Measurements from ENCODE around the gene ZRANB3. TPM values are rescaled to one million over a fixed set of nuclear protein-coding genes. Genes with fewer than 3 reads are reported as not detected.
"Not testable (repeated sequence)": the region's sequence is repeated elsewhere in the genome, so short reads cannot be mapped to it uniquely, and the experiment has no call there.

Gene ZRANB3
- total RNA-seq, 1 experiment from 2014 or later = 10.4 TPM

DNA sequence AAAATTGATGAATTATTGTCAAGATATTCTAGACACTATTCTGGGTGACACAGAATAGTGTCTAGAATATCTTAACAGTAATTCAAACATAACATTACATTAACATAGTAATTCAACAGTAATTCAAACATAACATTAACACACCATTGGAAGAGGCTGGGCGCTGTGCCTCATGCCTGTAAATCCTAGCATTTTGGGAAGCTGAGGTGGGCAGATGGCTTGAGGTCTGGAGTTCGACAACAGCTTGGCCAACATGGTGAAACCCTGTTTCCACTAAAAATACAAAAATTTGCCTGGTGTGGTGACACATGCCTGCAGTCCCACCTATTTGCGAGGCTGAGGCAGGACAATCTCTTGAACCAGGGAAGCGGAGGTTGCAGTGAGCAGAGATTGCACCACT, 195.8 kb downstream of the ZRANB3 start:
- H3K4me3 ChIP-seq (ENCODE audit: insufficient read depth, low read depth, low read length) = no peak overlapping the region
- H3K36me3 ChIP-seq (replicated peaks; ENCODE audit: control insufficient read depth, insufficient read depth, low read length) = no peaks in the 10 kb centered on the region
- H3K27me3 ChIP-seq (ENCODE audit: control insufficient read depth, insufficient read depth, low read length) = no peaks in the 10 kb centered on the region
- DNase-seq = no peak

DNA sequence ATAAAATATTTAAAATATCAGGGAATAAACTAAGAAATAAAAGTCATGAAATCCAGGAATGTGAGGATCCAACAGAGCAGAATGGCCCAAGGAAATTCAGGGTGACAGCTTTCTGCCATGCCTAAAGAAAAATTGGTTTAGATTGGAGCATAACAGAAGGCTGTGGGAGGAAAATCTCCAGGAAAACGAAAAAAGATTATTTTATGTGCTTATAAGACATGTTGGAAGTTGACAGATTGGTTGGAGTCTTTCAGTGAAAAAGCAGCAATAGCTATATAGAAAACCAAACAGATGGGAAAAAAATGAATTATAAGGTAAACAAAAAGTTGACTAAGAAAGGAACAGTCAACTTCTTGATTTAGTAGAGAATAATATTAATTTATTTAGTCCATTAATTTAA, 203.9 kb downstream of the ZRANB3 start:
- Histone ChIP-seq H3K27me3 (ENCODE audit: control insufficient read depth, insufficient read depth, low read length) (no peaks in the 10 kb centered on the region), H3K4me3 (ENCODE audit: insufficient read depth, low read depth, low read length) (no peak overlapping the region), H3K36me3 (replicated peaks; ENCODE audit: control insufficient read depth, insufficient read depth, low read length) (no peaks in the 10 kb centered on the region)
- DNase-seq = no peak

DNA sequence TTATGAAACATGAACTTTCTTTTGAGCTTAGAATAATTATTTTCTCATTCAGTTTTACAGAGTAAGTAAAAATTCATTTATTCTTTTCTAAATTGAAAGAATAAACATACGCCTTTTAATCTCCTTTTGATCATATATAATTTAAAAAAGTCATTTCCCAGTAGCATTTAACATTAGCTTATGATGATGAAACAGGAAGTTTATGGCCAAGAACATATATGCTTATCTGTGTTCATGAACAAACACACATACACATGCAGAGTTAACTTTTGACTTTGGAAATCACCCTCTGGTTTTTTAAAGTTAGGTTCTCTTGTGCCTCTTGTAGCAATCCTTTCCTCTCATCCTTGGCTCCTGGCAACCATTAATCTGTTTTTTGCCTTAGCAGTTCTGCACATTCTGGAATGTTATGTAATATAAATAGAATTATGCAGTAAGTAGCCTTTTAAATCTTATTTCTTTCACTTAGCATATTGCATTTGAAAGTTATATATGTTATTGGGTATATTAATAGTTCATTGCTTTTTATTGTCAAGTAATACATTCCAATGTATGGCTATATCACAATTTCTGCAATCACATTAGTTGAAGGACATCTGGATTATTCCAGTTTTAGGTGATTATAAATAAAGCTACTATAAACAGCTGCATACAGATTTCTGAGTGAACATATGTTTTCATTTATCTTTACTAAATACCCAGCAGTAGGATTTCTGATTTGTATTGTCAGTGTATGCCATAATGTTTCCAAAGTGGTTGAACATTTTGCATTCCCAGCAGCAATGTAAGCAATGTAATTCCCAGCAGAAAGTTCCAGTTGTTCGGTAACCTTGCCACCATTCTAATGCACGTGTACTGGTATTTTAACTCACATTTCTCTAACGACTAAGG, 210.3 kb downstream of the ZRANB3 start:
- no peaks in the 10 kb centered on the region for H3K27me3 ChIP-seq (ENCODE audit: control insufficient read depth, insufficient read depth, low read length)
- no peak overlapping the region for H3K4me3 ChIP-seq (ENCODE audit: insufficient read depth, low read depth, low read length)
- no peak for DNase-seq
- no peaks in the 10 kb centered on the region for H3K36me3 ChIP-seq (replicated peaks; ENCODE audit: control insufficient read depth, insufficient read depth, low read length)

DNA sequence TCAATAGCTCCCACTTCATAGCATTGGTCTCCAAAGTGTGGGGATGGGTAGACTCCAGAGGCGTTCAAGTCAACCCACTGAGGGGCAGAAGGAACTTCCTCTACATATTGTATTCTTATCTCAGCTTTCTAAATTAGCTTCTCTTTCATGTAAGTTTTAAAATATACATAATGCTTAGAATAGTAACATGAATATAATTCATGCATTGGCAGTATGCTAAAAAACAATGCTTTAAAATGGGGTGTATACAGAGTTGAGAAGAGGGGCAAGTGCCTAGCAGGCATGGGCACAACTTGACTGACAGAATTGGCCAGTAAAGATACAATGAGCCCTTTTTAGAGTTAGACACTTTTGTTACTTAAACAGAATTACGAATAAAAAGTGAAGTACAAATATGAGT, 212.2 kb downstream of the ZRANB3 start:
- Histone ChIP-seq H3K27me3 (ENCODE audit: control insufficient read depth, insufficient read depth, low read length) (no peaks in the 10 kb centered on the region), H3K36me3 (replicated peaks; ENCODE audit: control insufficient read depth, insufficient read depth, low read length) (no peaks in the 10 kb centered on the region), H3K4me3 (ENCODE audit: insufficient read depth, low read depth, low read length) (no peak overlapping the region)
- DNase-seq = no peak

DNA sequence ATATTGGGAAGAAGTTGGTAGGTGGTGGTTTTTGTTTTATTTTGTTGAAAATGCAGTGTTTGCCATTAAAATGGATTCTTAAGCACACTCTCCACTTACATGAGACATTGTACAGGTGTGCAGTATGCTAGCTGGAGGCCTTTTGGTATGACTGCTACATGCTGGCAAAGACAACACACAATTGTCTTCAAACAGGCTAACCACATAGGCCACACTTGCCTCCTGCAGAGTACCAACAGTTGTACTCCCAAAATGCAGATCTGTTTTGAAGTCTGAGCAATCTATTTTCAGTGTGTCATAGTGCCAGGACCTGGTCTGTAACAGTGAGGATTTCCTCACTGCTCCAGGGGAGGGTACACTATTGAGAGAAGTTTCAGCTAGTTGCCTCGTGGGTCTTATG, 213.6 kb downstream of the ZRANB3 start:
- no peak for DNase-seq
- no peaks in the 10 kb centered on the region for H3K27me3 ChIP-seq (ENCODE audit: control insufficient read depth, insufficient read depth, low read length)
- H3K4me3 ChIP-seq (ENCODE audit: insufficient read depth, low read depth, low read length) = no peak overlapping the region
- no peaks in the 10 kb centered on the region for H3K36me3 ChIP-seq (replicated peaks; ENCODE audit: control insufficient read depth, insufficient read depth, low read length)

DNA sequence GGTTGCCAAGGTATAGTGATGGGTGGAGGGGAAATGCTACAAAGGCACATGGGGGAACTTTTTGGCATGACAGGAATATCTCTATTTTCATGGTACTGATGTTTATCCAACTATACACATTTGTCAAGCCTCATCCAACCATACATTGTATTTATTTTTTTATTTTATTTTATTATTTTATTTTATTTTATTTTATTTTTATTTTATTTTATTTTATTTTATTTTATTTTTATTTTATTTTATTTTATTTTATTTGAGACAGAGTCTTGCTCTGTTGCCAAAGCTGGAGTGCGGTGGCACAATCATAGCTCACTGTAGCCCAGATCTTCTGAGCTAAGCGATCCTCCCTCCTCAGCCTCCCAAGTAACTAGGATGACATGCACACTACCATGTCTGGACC, 219.1 kb downstream of the ZRANB3 start:
- Histone ChIP-seq H3K27me3 (ENCODE audit: control insufficient read depth, insufficient read depth, low read length) (no peaks in the 10 kb centered on the region), H3K4me3 (ENCODE audit: insufficient read depth, low read depth, low read length) (no peak overlapping the region), H3K36me3 (replicated peaks; ENCODE audit: control insufficient read depth, insufficient read depth, low read length) (no peaks in the 10 kb centered on the region)
- no peak for DNase-seq

DNA sequence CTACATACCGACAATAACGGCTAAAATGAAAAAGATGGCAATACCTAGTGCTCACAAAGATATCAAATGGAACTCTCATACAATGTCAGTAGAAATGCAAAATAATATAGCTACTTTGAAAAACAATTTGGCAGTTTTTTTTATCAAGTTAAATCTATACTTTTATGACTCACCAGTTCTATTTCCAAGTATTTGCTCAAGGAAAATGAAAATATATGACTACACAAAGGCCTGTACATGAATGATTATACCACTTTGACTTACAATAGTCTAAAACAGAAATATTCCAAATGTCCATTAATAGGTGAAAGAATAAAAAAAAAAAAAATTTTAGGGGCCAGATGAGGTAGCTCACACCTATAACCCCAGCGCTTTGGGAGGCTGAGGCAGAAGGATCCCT, 219.8 kb downstream of the ZRANB3 start:
- DNase-seq = no peak
- no peaks in the 10 kb centered on the region for H3K27me3 ChIP-seq (ENCODE audit: control insufficient read depth, insufficient read depth, low read length)
- H3K4me3 ChIP-seq (ENCODE audit: insufficient read depth, low read depth, low read length) = no peak overlapping the region
- no peaks in the 10 kb centered on the region for H3K36me3 ChIP-seq (replicated peaks; ENCODE audit: control insufficient read depth, insufficient read depth, low read length)

DNA sequence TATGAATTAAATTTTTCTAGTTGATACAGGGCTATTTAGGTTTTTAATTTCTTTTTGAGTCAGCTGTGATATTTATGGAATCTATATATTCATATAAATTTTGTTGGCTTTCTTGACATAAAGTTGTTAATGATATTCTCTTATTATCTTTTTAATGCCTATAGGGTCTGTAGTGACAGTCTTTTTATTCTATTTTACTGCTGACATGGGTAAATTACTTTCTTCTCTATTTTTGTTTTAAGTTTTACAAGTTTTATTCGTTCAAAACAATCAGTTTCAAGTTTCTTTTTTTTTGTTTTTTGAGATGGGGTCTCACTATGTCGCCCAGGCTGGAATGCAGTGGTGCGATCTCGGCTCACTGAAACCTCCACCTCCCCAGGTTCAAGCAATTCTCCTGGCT, 226.3 kb downstream of the ZRANB3 start:
- Histone ChIP-seq H3K4me3 (ENCODE audit: insufficient read depth, low read depth, low read length) (no peak overlapping the region), H3K36me3 (replicated peaks; ENCODE audit: control insufficient read depth, insufficient read depth, low read length) (no peaks in the 10 kb centered on the region), H3K27me3 (ENCODE audit: control insufficient read depth, insufficient read depth, low read length) (no peaks in the 10 kb centered on the region)
- DNase-seq = no peak

DNA sequence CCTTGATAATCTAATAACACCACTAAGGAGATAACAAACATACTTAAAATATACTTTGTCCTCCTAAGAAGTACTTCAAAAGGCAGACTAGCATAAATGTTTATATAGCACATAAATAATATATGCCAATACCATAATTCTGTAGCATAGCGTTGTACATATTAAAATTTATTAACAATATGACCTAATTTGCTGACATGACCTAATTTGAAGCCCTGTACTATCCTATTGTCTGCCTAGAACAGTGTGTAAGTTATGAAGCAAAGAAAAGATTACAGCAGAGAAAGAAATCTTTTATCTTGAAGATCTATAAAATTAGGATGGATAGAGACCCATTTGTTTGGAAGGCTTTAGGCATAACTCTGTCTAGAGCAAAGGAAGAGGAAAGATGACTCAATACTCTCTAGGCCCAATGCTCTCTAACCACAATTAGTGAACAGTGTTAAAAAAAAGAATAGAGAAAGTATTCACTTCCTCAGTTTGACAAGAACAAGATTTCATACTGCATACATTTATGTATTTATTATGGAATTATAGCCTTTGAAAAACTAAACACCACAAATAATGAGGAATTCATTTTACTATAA, 231.3 kb downstream of the ZRANB3 start:
- Histone ChIP-seq H3K4me3 (ENCODE audit: insufficient read depth, low read depth, low read length) (no peak overlapping the region), H3K27me3 (ENCODE audit: control insufficient read depth, insufficient read depth, low read length) (no peaks in the 10 kb centered on the region), H3K36me3 (replicated peaks; ENCODE audit: control insufficient read depth, insufficient read depth, low read length) (peaks cover 2% of the 10 kb centered on the region; the same call in 1 of the 2 replicates)
- DNase-seq = no peak

DNA sequence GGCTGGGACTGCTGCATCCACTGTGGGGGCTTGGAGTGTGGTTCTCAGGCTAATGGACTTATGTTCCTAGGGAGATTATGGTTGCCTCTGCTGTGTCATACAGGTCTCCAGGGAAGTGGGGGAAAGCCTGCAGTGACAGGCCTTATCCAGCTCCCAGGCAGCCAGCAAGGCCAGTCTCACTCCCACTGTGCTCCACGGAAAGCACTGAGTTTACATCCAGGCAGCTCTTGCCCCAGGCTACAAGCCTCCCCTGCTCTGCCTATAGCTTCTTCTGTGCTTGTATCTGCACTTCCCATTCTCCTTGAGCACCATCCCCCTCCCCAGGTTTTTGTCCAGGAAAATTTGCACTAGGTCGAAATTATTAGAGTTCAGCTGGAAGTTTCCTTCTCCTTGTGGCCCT, 231.9 kb downstream of the ZRANB3 start:
- H3K36me3 ChIP-seq (replicated peaks; ENCODE audit: control insufficient read depth, insufficient read depth, low read length) = peaks cover 2% of the 10 kb centered on the region; the same call in 1 of the 2 replicates
- no peak for DNase-seq
- no peak overlapping the region for H3K4me3 ChIP-seq (ENCODE audit: insufficient read depth, low read depth, low read length)
- no peaks in the 10 kb centered on the region for H3K27me3 ChIP-seq (ENCODE audit: control insufficient read depth, insufficient read depth, low read length)

DNA sequence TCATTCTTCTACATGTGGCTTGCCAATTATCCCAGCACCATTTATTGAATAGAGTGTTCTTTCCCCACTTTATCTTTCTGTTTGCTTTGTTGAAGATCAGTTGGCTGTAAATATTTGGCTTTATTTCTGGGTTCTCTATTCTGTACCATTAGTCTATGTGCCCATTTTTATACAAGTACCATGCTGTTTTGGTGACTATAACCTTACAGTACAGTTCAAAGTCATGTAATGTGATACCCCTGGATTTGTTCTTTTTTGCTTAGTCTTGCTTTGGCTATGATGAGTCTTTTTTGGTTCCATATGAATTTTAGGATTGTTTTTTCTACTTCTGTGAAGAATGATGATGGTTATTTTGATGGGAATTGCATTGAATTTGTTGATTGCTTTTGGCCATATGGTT, 243.9 kb downstream of the ZRANB3 start:
- not testable (repeated sequence) for H3K4me3 ChIP-seq (ENCODE audit: insufficient read depth, low read depth, low read length); DNase-seq; H3K27me3 ChIP-seq (ENCODE audit: control insufficient read depth, insufficient read depth, low read length); H3K36me3 ChIP-seq (replicated peaks; ENCODE audit: control insufficient read depth, insufficient read depth, low read length)

DNA sequence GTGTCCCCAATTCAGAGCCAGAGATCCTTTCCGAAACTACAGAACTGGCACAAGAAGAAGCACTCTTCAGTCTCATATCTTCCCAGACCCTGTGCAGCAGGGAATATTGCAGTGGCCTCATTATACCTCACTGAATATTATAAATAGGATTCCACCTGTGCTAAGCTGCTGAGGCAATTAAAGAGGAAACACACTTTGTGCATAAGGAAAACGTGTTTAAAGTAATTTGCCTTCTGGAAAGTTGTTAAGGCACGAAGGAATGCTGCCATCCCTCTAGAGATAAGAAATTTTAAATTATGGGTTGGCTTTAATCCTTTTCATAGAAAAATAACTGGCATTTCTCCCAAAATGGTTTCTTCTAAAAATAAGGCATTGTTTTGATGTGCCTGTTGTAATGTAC, 245.6 kb downstream of the ZRANB3 start:
- Histone ChIP-seq H3K27me3 (ENCODE audit: control insufficient read depth, insufficient read depth, low read length) (no peaks in the 10 kb centered on the region), H3K4me3 (ENCODE audit: insufficient read depth, low read depth, low read length) (no peak overlapping the region), H3K36me3 (replicated peaks; ENCODE audit: control insufficient read depth, insufficient read depth, low read length) (no peaks in the 10 kb centered on the region)
- no peak for DNase-seq

DNA sequence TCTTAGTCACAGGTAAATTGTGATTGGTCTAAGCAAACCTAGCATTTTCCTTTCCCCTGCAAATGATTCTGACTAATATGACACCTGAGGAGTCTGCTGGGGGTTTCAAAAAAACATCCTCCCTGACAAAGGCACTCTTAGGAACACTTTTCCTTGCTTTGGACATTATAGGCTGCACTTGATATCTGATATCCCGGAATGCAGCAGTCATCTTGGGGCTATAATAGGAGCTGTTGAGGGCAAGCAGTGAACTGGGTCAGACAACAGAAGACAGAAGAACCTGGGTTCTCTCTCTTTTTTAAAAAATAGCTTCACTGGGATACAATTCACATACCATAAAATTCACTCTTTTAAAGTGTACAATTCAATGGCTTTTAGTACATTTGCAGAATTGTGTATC, 249.6 kb downstream of the ZRANB3 start:
- Histone ChIP-seq H3K27me3 (ENCODE audit: control insufficient read depth, insufficient read depth, low read length) (no peaks in the 10 kb centered on the region), H3K4me3 (ENCODE audit: insufficient read depth, low read depth, low read length) (no peak overlapping the region), H3K36me3 (replicated peaks; ENCODE audit: control insufficient read depth, insufficient read depth, low read length) (no peaks in the 10 kb centered on the region)
- DNase-seq = no peak

DNA sequence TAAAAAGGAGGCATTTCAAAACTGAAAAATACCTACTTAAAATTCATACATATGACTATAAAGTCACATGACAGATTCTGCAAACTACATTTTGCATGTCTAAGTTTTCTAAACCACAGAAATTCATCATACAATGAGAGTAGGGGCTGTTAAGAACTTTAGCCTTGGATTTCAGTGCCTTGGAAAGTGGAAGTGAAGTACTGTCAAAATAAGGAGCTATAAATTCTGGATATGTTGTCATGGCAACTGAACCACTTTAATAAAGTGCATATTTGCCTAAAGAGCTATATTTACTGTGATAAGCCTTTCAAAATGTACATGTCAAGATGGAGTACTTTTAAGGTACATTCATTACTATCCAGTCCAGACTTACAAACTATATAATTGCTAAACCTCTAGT, 251.8 kb downstream of the ZRANB3 start:
- DNase-seq = no peak
- Histone ChIP-seq H3K4me3 (ENCODE audit: insufficient read depth, low read depth, low read length) (no peak overlapping the region), H3K27me3 (ENCODE audit: control insufficient read depth, insufficient read depth, low read length) (no peaks in the 10 kb centered on the region), H3K36me3 (replicated peaks; ENCODE audit: control insufficient read depth, insufficient read depth, low read length) (no peaks in the 10 kb centered on the region)

DNA sequence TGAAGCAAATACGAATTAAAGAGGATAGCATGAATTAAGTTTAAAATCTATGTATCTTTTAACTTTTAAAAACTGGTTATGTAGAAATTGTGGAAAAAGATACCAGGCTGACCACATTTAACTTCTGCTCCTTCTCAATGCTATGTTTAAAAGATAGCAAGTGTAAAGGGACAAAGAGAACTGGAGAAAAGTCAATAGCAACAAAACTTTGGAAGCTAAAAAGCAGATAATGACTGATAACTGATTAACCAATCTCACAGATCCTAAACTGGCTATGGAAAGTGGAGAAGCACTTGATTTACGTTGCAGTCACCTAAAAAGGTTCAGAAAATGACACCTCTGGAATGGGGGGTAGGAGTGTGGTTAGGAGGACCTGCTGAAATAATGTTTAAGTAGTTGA, 254.5 kb downstream of the ZRANB3 start:
- Histone ChIP-seq H3K36me3 (replicated peaks; ENCODE audit: control insufficient read depth, insufficient read depth, low read length) (no peaks in the 10 kb centered on the region), H3K4me3 (ENCODE audit: insufficient read depth, low read depth, low read length) (no peak overlapping the region), H3K27me3 (ENCODE audit: control insufficient read depth, insufficient read depth, low read length) (no peaks in the 10 kb centered on the region)
- no peak for DNase-seq

Data from H7 (cell line).